DND-41 (cell line): Measurements from ENCODE around the gene CYSLTR2.

Experiments used
- ATAC-seq: fragments of 200-7000 bp; cut with Tn5 transposase; 3 replicates; pipeline ENCODE4 v1.9.1; 2021; ENCODE audit warnings: low read depth; ENCODE audit not compliant: insufficient read depth
- DNase-seq: peaks from one replicate; pipeline ENCODE4 v3.0.0-alpha.2; 2020
- H2AFZ ChIP-seq: 2 replicates; pipeline ENCODE4 v1.6.0; 2012; ENCODE audit warnings: low read depth, low read length
- H3K27ac ChIP-seq: 2 replicates; pipeline ENCODE4 v1.5.1; 2012; ENCODE audit warnings: low read length, inconsistent platforms
- H3K27me3 ChIP-seq: fragments of 200-600 bp; sonication (generic); 2 replicates; pipeline ENCODE4 v1.6.0; 2012; ENCODE audit warnings: low read length, mild to moderate bottlenecking, inconsistent platforms; ENCODE audit not compliant: insufficient read depth, poor library complexity
- H3K36me3 ChIP-seq: 2 replicates; pipeline ENCODE4 v1.5.1; 2012; ENCODE audit warnings: low read length, inconsistent platforms; ENCODE audit not compliant: insufficient read depth
- H3K4me1 ChIP-seq: 2 replicates; pipeline ENCODE4 v1.5.1; 2012; ENCODE audit warnings: mild to moderate bottlenecking, low read length; ENCODE audit not compliant: insufficient read depth
- H3K4me2 ChIP-seq: 2 replicates; pipeline ENCODE4 v1.6.0; 2012; ENCODE audit warnings: mild to moderate bottlenecking, moderate library complexity, low read length, inconsistent platforms; ENCODE audit not compliant: insufficient read depth
- H3K4me3 ChIP-seq, 2 experiments: fragments of 200-600 bp in 1 of 2; shearing (Covaris generic) in 1 of 2; 2 replicates each; pipeline ENCODE4 v1.5.1; 2012 to 2016; ENCODE audit warnings: inconsistent platforms in 2 of 2, low read length in 2 of 2, mild to moderate bottlenecking in 2 of 2, low read depth in 1 of 2, moderate library complexity in 1 of 2
- H3K79me2 ChIP-seq: 2 replicates; pipeline ENCODE4 v1.6.0; 2012; ENCODE audit warnings: low read length, inconsistent platforms; ENCODE audit not compliant: insufficient read depth
- H3K9ac ChIP-seq: 2 replicates; pipeline ENCODE4 v1.6.0; 2012; ENCODE audit warnings: low read depth, mild to moderate bottlenecking, inconsistent platforms, low read length, moderate library complexity
- H3K9me3 ChIP-seq: 2 replicates; pipeline ENCODE4 v1.5.1; 2012; ENCODE audit warnings: low read length, moderate library complexity, mild to moderate bottlenecking, inconsistent platforms; ENCODE audit not compliant: insufficient read depth, severe bottlenecking
- H4K20me1 ChIP-seq: 2 replicates; pipeline ENCODE4 v1.6.0; 2012; ENCODE audit warnings: low read length; ENCODE audit not compliant: insufficient read depth
- EZH2 ChIP-seq: IDR thresholded peaks from 3 replicates; pipeline ENCODE4 v1.6.1; 2012; ENCODE audit warnings: borderline replicate concordance, low read depth, mild to moderate bottlenecking, moderate library complexity, low read length, inconsistent platforms; ENCODE audit not compliant: severe bottlenecking
- TF ChIP-seq, protein P1 (sequence below): IDR thresholded peaks from 2 replicates; pipeline ENCODE4 v1.5.1; 2012; ENCODE audit warnings: borderline replicate concordance, low read length, moderate library complexity, mild to moderate bottlenecking; ENCODE audit not compliant: poor library complexity, severe bottlenecking; ENCODE audit errors: extremely low read depth

The CYSLTR2 gene

DNA sequence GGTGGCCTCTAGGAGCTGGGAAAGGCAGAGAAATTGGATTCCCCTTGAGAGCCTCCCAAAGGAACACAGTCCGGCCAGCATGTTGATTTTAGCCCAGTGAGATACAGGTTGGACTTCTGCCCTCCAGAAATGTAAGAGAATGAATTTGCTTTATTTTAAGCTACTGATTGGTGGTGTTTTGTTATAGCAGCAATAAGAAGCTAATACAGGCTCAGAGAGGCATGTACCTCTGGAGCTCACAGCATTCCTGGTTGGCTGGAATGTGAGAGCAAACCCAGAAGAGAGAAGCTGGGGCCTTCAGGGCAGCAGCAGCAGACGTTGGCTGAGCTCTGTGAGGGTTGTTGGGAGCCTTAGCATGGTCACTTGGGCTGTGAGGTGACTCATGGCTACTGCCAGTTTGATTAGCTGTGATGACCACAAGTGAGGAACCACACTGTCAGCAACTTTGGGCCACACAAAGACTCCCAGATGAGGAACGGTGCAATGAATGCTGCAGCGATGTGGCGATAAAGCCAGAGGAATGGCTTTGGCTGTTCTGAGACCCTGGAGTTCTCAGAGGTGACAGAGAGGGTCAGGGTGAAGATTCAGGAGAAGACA is 80.1 kb downstream of the CYSLTR2 start:
- DNase-seq (no peak), ATAC-seq (no peak)
- no peaks in the 10 kb centered on the region for H4K20me1 ChIP-seq
- H3K4me2 ChIP-seq = no peak overlapping the region
- peaks cover 2% of the 10 kb centered on the region for H3K9me3 ChIP-seq
- peaks cover 19% of the 10 kb centered on the region for H3K4me1 ChIP-seq
- no peak for TF ChIP-seq EZH2
- TF ChIP-seq, protein P1, sequence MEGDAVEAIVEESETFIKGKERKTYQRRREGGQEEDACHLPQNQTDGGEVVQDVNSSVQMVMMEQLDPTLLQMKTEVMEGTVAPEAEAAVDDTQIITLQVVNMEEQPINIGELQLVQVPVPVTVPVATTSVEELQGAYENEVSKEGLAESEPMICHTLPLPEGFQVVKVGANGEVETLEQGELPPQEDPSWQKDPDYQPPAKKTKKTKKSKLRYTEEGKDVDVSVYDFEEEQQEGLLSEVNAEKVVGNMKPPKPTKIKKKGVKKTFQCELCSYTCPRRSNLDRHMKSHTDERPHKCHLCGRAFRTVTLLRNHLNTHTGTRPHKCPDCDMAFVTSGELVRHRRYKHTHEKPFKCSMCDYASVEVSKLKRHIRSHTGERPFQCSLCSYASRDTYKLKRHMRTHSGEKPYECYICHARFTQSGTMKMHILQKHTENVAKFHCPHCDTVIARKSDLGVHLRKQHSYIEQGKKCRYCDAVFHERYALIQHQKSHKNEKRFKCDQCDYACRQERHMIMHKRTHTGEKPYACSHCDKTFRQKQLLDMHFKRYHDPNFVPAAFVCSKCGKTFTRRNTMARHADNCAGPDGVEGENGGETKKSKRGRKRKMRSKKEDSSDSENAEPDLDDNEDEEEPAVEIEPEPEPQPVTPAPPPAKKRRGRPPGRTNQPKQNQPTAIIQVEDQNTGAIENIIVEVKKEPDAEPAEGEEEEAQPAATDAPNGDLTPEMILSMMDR = no peak
- no peak overlapping the region for H3K9ac ChIP-seq
- H3K27me3 ChIP-seq = no peaks in the 10 kb centered on the region
- H3K36me3 ChIP-seq = no peaks in the 10 kb centered on the region
- H3K27ac ChIP-seq = no peak overlapping the region
- no peaks in the 10 kb centered on the region for H3K79me2 ChIP-seq
- no peak overlapping the region for H2AFZ ChIP-seq
- no peak overlapping the region for H3K4me3 ChIP-seq

DNA sequence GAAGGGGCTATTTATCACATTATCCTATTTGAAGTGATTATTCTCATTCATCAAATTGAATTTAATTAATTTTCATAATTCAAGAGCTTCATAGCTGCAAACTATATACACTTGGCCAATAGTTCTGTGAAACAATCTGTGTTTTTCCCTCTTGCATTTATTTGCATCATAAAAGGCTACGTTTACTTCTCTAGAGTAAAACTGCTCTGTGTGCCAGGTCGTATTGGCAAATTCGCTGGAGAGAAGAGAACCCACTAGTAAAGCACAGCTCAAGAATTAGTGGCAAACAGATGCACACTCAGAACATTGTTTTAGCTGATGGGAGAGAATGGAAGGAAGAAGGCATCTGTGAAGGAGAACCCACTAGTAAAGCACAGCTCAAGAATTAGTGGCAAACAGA is 81.8 kb downstream of the CYSLTR2 start:
- no peak for TF ChIP-seq EZH2
- TF ChIP-seq, protein P1 = no peak
- no peak for ATAC-seq

DNA sequence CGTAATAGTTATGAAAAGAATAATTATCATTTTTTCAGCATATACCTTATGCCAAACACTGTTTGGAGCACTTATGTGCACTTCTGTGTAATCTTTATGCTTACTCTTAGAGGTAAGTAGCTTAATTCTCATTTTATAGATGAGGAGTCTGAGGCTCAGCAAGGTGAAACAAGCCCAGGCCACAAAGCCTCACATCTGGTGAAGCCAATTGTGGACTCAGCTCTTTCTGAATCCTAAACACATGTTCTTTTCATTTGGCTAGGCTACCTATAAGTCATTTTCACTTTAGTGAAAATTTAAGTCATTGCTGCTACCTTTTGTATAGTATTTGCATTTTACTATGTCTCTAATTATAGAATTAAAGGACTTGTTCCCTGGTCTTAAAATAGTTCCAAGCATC is 84.0 kb downstream of the CYSLTR2 start:
- Histone ChIP-seq H3K4me2 (no peak overlapping the region), H3K27ac (0 out of 2 replicates have a peak overlapping the region, but pooled peaks have one; percentile 57), H3K4me3 (no peak overlapping the region), H3K4me1 (peaks cover 58% of the 10 kb centered on the region), H2AFZ (no peak overlapping the region), H3K9me3 (peaks cover 2% of the 10 kb centered on the region), H3K27me3 (no peaks in the 10 kb centered on the region), H3K36me3 (no peaks in the 10 kb centered on the region), H3K9ac (no peak overlapping the region), H4K20me1 (no peaks in the 10 kb centered on the region), H3K79me2 (no peaks in the 10 kb centered on the region)
- DNase-seq (no peak), ATAC-seq (no peak)
- TF ChIP-seq EZH2 = no peak
- TF ChIP-seq, protein P1 = no peak

More for the DNA sequence above, 81.8 kb downstream of the CYSLTR2 start:
- no peak for DNase-seq
- peaks cover 37% of the 10 kb centered on the region for H3K4me1 ChIP-seq
- no peak overlapping the region for H3K4me2 ChIP-seq
- no peaks in the 10 kb centered on the region for H4K20me1 ChIP-seq
- H3K27ac ChIP-seq = no peak overlapping the region
- H3K9ac ChIP-seq = no peak overlapping the region
- peaks cover 2% of the 10 kb centered on the region for H3K9me3 ChIP-seq
- H3K4me3 ChIP-seq = no peak overlapping the region
- no peaks in the 10 kb centered on the region for H3K27me3 ChIP-seq
- H3K36me3 ChIP-seq = no peaks in the 10 kb centered on the region
- no peaks in the 10 kb centered on the region for H3K79me2 ChIP-seq
- no peak overlapping the region for H2AFZ ChIP-seq
